Retinal pigment epithelial cell (primary cell): ENCODE measurements around the gene HOXD10.

Experiments used
- DNase-seq: peaks from one replicate; pipeline ENCODE4 v3.0.0-alpha.2; 2010; ENCODE audit warnings: low read depth
- H3K4me3 ChIP-seq: 2 replicates; pipeline ENCODE4 v1.5.1; 2011; ENCODE audit warnings: mild to moderate bottlenecking, low read length, control low read depth, moderate library complexity
- TF ChIP-seq, protein P1 (sequence below): conservative IDR thresholded peaks from 2 replicates; pipeline ENCODE4 v1.5.1; 2011; ENCODE audit warnings: low read depth, low read length, control low read depth, inconsistent platforms

Gene HOXD10

DNA sequence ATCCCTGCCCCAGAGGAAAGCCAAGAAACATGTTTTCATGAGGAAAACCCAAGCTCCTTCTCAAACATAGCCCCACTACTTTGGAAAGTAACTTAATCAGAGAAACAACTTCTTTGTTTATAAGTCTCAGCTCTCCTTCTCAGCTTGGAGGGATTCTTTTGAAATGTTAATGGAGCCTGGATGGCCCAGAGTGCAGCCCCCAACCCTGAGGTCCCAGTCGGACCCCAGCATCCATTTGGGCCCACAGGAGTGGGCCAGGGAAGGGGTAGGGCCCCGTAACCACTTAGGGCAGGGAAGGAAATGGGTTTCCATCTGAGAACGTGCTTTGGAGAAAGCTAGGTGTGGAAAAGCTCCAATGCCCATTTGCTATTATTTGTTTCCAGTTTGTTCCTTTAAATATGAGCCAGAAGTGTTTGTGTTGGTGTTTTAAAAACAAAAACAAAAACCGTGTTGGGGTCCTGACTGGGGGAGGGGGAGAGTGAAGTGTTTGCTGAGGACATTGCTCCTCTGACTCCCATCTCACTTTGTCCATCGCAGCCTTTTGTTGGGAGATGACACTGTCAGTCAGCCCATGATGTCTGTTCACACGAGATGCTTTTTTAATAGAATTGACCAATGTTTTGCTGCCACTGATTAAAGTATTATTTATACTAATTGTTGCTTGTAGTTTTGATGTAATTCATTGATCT lies 38.9 kb downstream of the HOXD10 start:
- DNase-seq, result no peak
- TF ChIP-seq, protein P1, sequence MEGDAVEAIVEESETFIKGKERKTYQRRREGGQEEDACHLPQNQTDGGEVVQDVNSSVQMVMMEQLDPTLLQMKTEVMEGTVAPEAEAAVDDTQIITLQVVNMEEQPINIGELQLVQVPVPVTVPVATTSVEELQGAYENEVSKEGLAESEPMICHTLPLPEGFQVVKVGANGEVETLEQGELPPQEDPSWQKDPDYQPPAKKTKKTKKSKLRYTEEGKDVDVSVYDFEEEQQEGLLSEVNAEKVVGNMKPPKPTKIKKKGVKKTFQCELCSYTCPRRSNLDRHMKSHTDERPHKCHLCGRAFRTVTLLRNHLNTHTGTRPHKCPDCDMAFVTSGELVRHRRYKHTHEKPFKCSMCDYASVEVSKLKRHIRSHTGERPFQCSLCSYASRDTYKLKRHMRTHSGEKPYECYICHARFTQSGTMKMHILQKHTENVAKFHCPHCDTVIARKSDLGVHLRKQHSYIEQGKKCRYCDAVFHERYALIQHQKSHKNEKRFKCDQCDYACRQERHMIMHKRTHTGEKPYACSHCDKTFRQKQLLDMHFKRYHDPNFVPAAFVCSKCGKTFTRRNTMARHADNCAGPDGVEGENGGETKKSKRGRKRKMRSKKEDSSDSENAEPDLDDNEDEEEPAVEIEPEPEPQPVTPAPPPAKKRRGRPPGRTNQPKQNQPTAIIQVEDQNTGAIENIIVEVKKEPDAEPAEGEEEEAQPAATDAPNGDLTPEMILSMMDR, result no peak
- H3K4me3 ChIP-seq, result no peak overlapping the region

DNA sequence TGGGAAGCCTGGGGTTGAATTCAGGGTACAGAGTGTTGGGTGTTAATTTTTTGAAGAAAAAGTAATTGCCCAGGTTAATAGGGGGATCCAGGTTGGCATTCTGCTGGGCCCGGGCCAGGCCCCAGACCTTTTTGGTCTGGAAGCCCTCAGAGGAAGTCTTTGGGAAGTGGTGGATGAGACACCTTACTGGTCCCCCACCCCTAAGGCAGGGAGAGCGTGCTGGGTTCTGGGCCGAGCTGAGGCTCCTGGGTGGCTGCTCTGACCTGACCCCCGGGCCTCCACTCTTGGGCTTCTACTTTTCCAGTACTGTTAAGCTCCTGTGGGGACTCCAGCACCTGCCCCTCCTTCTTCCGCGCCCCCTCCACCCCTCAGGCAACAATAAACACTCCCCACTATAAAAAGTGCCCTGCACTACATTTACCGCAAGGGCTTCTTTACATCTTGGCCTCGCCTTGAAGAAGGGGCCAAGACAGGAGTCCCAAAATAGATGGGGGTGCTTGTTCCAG lies 39.8 kb downstream of the HOXD10 start:
- TF ChIP-seq, protein P1, result no peak
- no peak overlapping the region for H3K4me3 ChIP-seq
- DNase-seq, result no peak

DNA sequence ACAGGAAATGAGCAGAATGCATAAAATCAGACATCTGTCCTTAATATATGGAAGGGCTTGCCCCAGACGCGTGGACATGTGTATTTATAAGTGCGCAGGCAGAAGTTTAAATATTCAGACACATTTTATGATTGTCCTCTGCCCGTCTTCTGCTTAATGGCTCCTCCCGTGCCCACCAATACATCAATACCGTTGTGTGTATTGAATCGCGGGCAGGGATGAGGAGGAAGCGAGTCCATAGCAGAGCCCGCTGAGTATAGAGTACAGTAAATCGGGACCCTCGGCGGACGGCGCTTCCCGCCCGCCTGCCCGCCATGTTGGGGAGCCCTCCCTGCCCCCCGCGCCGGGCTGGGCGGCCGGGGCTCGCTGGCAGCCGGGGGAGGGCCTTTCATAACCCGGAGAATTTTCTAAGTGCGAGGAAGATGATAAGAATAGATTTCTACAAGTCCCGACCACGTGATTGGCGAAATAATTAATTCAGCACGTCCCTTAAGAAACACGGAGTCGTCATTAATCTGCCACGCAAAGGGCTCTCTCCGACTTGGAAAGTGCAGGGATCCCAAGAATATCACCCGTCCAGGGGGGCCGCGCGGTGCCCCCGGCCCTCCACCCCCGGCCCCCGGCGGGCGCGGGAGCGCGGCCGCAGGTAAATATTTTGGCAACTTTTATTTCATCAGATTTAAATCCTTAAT lies 40.4 kb downstream of the HOXD10 start, which contains the start of gene HOXD3:
Gene HOXD3 (plus strand): TSS at position 501 of the 692 bp plus-strand sequence. CDS start 11,808 bp downstream, outside the sequence.
- TF ChIP-seq, protein P1, result no peak
- no peak for DNase-seq
- H3K4me3 ChIP-seq, result no peak within 1 kb of the TSS

DNA sequence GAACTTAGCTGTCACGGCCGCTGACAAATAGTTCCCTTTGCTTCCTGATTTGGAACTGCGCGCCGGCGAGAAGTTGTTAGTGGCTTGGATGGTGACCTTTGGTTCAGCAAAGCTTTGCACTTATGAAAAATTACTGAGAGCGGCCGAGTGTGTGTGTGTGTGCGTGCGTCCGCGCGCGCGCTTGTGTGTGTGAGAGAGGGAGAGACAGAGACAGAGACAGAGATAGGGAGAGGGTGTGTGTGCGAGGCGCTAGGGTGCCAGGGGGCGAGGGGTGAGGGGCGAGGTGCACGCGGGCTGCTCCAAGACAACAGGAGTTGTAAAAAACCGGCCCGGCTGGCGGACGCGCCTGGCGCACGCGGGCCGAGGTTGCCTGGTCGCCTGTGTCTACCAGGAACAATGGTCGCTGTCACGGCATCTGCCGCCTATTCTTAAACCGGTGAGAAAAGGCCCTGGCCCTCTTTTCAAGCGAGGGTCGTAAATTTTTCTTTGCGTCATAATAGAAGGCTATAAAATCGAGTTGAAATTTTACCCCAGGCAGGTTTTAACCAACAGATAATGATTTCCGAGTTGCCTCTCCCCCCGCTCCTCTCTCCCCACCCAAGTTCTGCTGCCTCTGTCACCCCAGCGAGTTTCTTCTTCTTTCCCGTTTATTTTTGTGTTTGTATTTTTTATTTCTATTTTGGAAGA lies 41.1 kb downstream of the HOXD10 start:
- no peak overlapping the region for H3K4me3 ChIP-seq
- TF ChIP-seq, protein P1, result no peak
- DNase-seq, result no peak

DNA sequence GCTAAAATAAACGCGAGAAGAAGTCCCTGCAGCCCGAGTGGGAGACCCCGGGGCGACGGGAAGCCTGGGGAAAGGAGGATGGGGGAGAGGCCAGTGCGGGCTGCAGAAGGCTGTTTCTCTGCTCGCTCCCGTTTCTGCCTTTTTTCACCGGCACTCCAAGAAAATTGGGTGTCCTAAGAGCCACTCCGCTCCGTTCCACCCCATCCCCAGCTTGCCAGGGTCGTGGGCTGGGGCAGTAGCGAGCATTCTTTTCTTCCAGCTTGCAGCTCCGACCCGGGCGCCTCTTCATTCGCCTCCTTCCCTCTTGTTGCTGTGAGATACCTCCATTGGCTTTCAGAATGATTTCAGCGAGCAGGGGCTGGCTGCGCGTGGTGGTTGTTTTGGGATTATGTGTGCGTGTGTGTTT lies 41.6 kb downstream of the HOXD10 start:
- TF ChIP-seq, protein P1, result no peak
- no peak overlapping the region for H3K4me3 ChIP-seq
- no peak for DNase-seq

DNA sequence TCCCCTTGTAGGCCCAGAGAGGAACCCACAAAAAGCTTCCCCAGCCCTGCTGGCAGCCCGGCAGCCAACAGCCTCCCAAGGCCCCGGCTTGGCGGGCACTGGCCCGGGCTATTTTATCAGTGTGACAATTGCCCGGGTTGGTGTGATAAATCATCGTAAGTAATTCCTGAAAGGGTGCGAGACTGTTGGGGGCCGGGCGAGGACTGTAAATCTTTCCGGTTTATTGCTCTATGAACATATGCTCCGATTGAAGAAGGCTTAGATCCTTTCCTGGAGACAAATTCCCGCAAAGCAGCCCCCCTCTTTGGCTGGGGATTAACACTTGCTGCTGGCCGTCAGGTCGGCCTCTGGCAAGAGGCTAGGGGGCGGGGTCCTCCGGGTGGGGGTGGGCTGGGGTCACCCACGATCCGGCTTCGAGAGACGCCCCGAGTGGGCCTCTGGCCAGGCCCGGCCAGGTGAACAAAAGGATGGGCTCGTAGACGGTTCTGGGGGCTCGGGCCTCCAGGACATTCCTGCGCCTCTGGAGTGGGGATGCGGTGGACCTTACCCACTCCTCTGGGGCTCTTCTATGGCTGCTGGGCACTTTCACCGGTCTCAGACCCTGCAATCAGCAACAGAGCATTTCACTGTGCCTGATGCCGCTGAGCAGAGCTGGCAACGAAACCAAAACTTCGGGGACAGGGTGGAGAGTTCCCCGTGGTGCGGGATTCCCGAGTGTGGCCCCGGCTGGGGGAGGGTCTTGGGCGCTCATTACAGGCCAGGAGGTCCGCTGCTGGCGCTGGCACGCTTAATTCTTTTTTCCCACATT lies 42.5 kb downstream of the HOXD10 start:
- no peak for DNase-seq
- no peak overlapping the region for H3K4me3 ChIP-seq
- TF ChIP-seq, protein P1, result no peak
